ENCODE measurements around the gene PRDM11. TPM values are rescaled to one million over a fixed set of nuclear protein-coding genes. Genes with fewer than 3 reads are reported as not detected.

Gene PRDM11
- total RNA-seq, 1 experiment from 2014 or later = 8.3 TPM

- no peak for TF ChIP-seq ZNF396 (CRISPR knock-in tag; IDR thresholded peaks at IDR 0.05; ENCODE audit: borderline replicate concordance)
- no peak for TF ChIP-seq RELA (CRISPR knock-in tag; IDR thresholded peaks at IDR 0.05; ENCODE audit: borderline replicate concordance)
- TF ChIP-seq ESRRA (CRISPR knock-in tag; IDR thresholded peaks at IDR 0.05; ENCODE audit: borderline replicate concordance) = no peak
- no peak for TF ChIP-seq PRRX2 (CRISPR knock-in tag; IDR thresholded peaks at IDR 0.05)
- TF ChIP-seq GABPB1 (CRISPR knock-in tag; IDR thresholded peaks at IDR 0.05) = no peak
- no peak for TF ChIP-seq SMAD3 (CRISPR knock-in tag; IDR thresholded peaks at IDR 0.05; ENCODE audit: borderline replicate concordance)
- TF ChIP-seq, protein P1, sequence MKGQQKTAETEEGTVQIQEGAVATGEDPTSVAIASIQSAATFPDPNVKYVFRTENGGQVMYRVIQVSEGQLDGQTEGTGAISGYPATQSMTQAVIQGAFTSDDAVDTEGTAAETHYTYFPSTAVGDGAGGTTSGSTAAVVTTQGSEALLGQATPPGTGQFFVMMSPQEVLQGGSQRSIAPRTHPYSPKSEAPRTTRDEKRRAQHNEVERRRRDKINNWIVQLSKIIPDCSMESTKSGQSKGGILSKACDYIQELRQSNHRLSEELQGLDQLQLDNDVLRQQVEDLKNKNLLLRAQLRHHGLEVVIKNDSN (CRISPR knock-in tag; IDR thresholded peaks at IDR 0.05) = no peak
- TF ChIP-seq CTCF (IDR thresholded peaks at IDR 0.05) = no peak
- ATAC-seq (no peak), DNase-seq (ENCODE audit: low spot score) (no peak)
- H3K27me3 Mint-ChIP-seq (ENCODE audit: low read depth) = no peaks in the 10 kb centered on the region
- POLR2A ChIA-PET = no interaction called here
- H3K27ac Mint-ChIP-seq = no peak overlapping the region
- no peaks in the 10 kb centered on the region for H3K4me1 Mint-ChIP-seq
- no peaks in the 10 kb centered on the region for H3K9me3 Mint-ChIP-seq
- peaks cover 23% of the 10 kb centered on the region for H3K36me3 Mint-ChIP-seq
- H3K4me3 Mint-ChIP-seq = no peak overlapping the region
- CTCF ChIA-PET = interaction anchor here (1.9 to 2.4 kb wide), 2 partner anchors 13 to 116 kb away, joined by 10 to 12 read pairs; no protein-coding TSS in a partner anchor
Observed at GRCh38 chr11:45225961-45226871, 79.8 kb downstream of the PRDM11 start.

DNA sequence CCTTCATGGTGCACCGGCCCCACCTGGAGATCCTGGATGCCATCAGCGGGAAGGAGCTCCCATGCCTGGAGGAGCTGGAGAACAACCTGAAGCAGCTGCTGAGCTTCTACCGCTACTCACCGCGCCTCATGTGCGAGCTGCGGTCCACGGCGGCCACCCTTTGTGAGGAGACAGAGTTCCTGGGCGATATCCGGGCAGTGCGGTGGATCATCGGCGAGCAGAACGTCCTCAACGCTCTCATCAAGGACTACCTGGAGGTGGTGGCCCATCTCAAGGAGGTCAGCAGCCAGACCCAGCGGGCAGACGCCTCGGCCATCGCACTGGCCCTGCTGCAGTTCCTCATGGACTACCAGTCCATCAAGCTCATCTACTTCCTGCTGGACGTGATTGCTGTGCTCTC is 80.5 kb downstream of the PRDM11 start:
- Mint-ChIP-seq H3K4me1 (no peaks in the 10 kb centered on the region), H3K4me3 (no peak overlapping the region), H3K9me3 (no peaks in the 10 kb centered on the region), H3K27ac (no peak overlapping the region), H3K36me3 (peaks cover 23% of the 10 kb centered on the region), H3K27me3 (ENCODE audit: low read depth) (no peaks in the 10 kb centered on the region)
- TF ChIP-seq IRF1 (CRISPR knock-in tag; IDR thresholded peaks at IDR 0.05) (no peak), RELA (CRISPR knock-in tag; IDR thresholded peaks at IDR 0.05; ENCODE audit: borderline replicate concordance) (no peak), TEAD1 (CRISPR knock-in tag; IDR thresholded peaks at IDR 0.05) (no peak), ZNF532 (CRISPR knock-in tag; IDR thresholded peaks at IDR 0.05; ENCODE audit: borderline replicate concordance) (no peak), ZNF263 (CRISPR knock-in tag; IDR thresholded peaks at IDR 0.05; ENCODE audit: low read depth) (no peak), TCF7 (CRISPR knock-in tag; IDR thresholded peaks at IDR 0.05; ENCODE audit: low read depth) (no peak), ATF3 (CRISPR knock-in tag; conservative IDR thresholded peaks at IDR 0.05) (no peak), NFYB (CRISPR knock-in tag; conservative IDR thresholded peaks at IDR 0.05; ENCODE audit: low read depth) (no peak)
- TF ChIP-seq, protein P2, sequence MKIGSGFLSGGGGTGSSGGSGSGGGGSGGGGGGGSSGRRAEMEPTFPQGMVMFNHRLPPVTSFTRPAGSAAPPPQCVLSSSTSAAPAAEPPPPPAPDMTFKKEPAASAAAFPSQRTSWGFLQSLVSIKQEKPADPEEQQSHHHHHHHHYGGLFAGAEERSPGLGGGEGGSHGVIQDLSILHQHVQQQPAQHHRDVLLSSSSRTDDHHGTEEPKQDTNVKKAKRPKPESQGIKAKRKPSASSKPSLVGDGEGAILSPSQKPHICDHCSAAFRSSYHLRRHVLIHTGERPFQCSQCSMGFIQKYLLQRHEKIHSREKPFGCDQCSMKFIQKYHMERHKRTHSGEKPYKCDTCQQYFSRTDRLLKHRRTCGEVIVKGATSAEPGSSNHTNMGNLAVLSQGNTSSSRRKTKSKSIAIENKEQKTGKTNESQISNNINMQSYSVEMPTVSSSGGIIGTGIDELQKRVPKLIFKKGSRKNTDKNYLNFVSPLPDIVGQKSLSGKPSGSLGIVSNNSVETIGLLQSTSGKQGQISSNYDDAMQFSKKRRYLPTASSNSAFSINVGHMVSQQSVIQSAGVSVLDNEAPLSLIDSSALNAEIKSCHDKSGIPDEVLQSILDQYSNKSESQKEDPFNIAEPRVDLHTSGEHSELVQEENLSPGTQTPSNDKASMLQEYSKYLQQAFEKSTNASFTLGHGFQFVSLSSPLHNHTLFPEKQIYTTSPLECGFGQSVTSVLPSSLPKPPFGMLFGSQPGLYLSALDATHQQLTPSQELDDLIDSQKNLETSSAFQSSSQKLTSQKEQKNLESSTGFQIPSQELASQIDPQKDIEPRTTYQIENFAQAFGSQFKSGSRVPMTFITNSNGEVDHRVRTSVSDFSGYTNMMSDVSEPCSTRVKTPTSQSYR (CRISPR knock-in tag; IDR thresholded peaks at IDR 0.05) = no peak
- ATAC-seq (no peak), DNase-seq (ENCODE audit: low spot score) (no peak)
- CTCF ChIA-PET = interaction anchor here (1.2 to 2.4 kb wide), 3 partner anchors 14 to 116 kb away, joined by 3 to 12 read pairs (median 10); partner anchors contain the start of gene SYT13
- POLR2A ChIA-PET = no interaction called here
